ENCODE measurements around the gene GRHL1.
A peak's percentile ranks its signal among the peaks of the same experiment; 100 is the strongest.

Gene GRHL1

DNA sequence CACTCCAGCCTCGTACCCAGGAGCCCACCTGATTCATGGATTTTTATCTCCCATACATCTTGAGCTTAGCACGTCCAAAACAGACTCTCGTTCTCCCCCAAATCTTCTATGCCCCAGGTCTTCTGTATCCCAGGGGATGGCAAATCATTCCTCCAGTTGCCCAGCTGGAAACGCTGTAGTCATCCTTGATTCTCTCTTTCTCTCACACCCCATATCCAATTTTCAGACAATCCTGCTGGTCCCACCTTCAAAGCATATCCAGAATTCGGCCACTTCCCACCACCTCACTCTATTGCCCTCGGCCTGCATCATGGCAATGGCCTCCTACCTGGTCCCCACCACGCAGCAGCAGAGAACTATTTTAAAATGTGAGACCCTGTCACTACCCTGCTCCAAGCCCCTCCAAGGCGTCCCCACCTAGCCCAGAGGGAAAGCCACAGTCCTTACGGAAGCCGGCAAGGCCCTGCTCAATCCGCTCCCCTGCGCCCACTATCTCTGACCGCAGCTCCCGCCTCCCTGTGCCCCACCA is 1.4 kb upstream of the GRHL1 start:
- no peak for DNase-seq

- peak; percentile 47 for DNase-seq
Measured at GRCh38 chr2:9950521-9951271, 797 bp upstream of the GRHL1 start.

GRCh38 chr2:9951272-9951521 is 296 bp upstream of the GRHL1 start:
- no peak for DNase-seq

DNA sequence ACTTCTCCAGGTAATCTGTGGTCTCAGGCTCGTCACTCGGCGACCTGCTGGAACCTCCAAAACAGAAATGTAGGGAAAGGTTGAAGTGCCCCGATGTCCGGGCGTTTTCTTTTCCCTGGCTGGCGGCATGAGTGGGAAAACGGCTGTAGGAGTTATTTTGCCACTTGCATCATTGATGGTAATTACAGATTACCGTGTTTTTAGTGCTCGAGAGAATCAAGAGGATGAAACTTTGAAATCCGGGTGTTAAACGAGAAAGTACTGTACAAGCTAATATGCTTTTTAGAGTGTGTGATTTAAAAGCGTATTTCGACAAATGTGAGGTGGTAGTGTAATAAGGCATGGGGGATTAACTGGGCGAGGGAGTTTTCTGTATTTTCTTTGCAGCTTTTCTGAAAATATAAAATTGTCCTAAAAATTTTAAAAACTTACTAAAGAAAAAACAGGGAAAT is 819 bp downstream of the GRHL1 start:
- DNase-seq: no peak

DNA sequence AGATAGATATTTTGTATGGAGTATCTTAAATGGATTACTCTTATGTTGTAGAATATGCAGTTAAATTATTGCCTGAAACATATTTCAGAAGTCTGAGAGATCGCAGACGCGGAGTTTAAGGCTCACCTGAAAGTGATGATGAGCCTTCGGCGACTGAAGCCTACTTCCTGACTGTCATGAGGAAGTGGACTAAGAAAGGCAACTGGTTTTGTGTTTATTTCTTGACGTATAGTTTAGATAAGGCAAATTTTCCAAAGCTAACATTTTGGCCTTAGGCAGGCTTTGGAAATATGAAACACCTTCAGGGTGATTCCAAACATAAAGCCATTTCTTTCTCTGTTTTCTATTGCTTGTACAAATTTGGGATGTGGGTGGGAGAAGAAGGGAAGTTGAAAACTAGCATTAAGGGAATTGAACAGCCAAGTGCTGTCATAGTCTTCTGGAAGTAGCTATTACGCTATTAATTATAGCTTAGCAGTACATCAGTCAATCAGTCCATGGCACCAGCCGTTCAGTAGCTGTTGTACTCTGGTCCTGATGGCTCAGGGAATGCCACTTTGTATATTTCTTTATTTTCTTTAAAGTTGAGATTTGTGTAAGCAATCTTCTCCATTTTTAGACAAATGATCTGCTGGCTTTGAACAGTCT is 1.5 kb downstream of the GRHL1 start:
- no peak for DNase-seq

GRCh38 chr2:9954136-9954535 is 2.6 kb downstream of the GRHL1 start:
- no peak for DNase-seq

DNA sequence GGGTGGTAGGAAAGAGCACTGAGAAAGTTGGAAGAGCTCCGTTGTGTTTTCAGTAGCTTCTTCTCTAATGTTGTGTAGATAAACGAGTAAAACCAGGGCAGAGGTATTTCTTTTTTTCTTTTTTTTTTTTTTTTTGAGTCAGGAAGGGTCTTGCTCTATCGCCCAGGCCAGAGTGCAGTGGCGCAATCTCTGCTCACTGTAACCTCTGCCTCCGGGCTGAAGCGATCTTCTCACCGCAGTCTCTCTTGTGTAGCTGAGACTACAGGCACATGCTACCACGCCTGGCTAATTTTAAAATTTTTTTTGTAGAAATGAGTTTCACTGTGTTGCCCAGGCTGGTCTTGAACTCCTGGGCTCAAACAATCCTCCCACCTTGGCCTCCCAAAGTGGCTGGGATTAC is 6.6 kb downstream of the GRHL1 start:
- DNase-seq: no peak

DNA sequence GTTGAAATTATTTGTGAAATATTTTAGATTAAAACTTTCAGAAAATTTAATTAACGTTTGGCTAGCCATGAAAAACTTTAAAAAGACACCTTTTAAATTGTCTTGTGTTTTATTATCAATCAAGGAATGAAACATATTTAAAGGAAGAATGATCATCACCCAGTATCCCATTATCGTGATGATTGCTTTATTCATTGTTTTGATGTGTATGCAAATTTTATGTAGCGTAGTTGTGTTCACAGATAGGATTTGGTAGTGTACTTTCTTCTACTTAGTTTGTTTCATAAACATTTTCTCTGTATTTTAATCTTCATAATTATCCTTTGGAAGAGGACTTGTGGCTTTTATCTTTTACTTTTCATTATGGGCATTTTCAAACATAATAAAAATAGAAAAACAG is 7.8 kb downstream of the GRHL1 start:
- no peak for DNase-seq

DNA sequence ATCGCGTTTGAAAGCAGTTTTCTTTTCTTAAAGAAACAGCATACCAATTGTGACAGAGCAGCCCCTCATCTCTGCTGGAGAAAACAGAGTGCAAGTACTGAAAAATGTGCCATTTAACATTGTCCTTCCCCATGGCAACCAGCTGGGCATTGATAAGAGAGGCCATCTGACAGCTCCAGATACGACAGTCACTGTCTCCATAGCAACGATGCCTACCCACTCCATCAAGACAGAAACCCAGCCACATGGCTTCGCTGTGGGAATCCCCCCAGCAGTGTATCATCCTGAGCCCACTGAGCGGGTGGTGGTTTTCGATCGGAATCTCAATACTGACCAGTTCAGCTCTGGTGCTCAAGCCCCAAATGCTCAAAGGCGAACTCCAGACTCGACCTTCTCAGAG is 9.5 kb downstream of the GRHL1 start:
- DNase-seq: no peak

DNA sequence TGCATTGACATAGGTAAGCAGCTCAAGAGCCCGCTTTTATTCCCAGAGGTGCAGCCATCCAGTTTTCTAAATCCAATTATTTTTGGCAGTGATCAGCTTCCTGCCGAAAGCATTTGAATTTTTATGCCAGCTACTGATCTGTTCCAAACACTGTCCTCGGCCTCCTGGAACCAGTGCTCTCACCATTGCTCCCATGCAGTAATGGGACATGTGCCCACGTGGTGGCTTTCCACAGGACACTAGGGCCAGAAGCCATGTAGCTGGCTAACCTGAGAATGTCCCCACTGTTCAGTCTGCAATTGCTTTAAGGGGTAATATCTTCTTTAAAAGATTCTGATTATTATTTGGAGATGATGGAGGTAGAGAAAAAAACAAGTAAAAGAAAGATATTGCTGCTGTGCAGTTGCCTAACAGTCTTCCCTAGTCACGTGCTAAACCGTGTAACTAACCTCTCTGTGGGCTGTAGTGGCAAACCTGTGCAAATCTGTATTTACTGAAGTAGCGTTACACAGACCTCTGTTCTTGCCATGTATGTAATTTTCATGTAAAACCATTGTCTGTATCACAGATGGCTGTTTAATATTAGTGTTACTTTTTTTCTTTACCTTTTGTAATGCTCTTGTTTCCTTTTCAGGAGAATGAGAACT is 13.0 kb downstream of the GRHL1 start:
- no peak for DNase-seq

GRCh38 chr2:9965119-9965822 is 13.8 kb downstream of the GRHL1 start:
- no peak for DNase-seq

DNA sequence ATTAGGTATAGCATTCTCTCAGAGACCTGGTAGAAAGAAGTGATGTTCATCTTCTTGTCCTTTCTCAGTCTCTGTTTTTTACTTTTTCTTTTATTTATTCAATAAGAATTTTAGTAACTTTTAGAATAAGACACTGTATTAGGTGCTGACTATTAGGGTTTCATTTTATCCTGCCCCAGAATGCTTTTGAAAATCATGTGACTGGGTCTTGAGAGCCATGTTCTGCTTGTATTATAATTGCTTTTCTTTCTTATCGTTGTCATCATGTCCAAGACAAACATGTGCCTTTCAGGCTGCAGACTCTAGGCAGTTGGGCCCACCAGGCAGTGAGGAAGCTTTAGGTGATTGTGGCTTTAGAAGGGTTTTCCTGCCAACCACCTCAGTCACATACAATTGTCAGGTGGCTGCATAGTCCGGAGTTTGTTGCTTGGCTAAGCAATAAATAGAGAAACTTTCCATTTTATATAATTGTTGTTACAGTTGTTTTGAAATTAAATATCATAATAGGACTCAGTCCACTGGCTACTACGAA is 15.1 kb downstream of the GRHL1 start:
- DNase-seq: no peak

- DNase-seq: no peak
Measured at GRCh38 chr2:9967053-9967775, 15.7 kb downstream of the GRHL1 start.

- DNase-seq: no peak
Measured at GRCh38 chr2:9968553-9969497, 17.3 kb downstream of the GRHL1 start.

- DNase-seq: no peak
Measured at GRCh38 chr2:9970200-9971044, 18.9 kb downstream of the GRHL1 start.

DNA sequence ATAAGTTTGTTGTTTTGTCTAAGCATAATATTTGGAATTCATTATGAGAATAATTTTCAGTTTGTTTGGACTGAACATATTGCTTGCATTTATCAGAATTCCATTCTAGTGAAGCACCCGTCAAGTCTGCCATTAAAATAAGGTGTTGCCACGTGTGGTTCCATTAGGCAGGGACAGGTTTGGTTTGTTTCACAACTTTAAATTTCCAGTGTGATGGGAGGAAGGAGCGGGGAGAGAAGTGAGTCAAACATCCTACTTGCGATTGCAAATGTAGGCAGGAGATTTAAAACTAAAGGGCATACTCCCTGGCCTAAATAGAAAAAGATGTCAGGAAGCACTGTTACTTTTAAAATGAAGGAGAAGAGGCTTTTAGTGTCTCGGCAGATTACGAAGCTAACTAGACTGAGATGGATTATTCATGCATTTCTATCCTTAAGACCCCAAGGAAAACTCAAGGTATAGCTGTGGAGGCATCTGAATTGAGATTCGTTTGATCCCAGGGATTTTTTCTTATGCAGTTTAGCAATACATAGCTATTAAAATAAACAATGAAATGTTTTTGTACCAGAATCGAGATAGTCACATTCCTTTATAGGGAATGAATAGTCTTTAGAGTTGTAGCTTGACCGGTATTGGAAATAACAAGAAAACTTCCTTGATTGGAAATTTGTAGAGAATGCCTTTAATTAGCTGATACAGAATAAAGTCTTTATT is 19.8 kb downstream of the GRHL1 start:
- no peak for DNase-seq

- DNase-seq: no peak
Measured at GRCh38 chr2:9971890-9972289, 20.4 kb downstream of the GRHL1 start.

DNA sequence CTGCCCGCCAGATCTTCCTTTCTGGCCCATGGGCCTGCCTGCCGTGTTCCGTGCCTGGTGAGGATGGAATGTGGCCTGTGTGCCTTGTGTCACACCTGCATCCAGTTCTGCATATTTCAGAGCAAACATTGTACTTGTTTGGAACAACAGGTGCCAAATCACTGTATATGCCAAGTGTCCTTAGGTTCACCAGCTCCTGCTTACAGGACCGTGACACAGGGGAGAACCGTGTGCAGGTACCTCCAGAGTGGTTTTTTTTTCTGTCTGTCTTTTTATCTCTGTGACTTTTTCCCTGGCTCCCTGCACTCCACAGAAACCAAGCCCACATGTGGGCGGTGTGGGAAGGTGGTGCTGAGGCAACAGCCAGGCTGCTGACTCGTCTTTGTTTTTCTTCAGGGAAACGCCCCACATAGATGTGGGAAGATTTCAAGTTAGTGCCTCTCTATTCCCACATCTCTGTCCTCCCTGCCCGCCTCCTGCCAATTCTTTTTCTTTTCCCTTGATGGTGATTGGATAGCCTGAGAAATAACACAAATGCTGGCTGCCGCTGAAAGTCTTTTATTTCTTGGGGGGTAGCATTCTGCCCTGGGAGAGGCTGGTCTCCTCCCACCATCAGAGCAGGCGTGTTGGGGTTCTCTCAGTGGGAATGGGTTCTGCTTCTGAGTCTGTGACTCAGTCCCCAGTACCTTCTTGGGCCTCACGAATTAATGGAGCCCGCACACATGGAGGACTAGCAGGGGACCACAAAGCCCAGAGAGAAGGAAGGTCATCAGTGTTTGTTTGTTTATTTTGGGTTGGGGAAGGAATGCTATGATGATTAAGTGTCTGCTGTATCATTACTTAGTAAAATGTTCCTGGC is 21.4 kb downstream of the GRHL1 start:
- DNase-seq: no peak

GRCh38 chr2:9973690-9974089 is 22.2 kb downstream of the GRHL1 start:
- DNase-seq: no peak

All from stimulated activated CD4-positive, alpha-beta T cell treated with anti-CD3 and anti-CD28 coated beads, Interleukin-12 subunit alpha, Interleukin-12 subunit beta, amount 100 ng/mL, for 4 hours (primary cell).